GM12892 (cell line): ENCODE results near the gene PIK3R6.
"Not testable (repeated sequence)": the region's sequence is repeated elsewhere in the genome, so short reads cannot be mapped to it uniquely, and the experiment has no call there.

Experiments
- DNase-seq: peaks from one replicate; pipeline ENCODE4 v3.0.0; 2011; ENCODE audit not compliant: insufficient read length
- FAIRE-seq: peaks from 2 replicates; lab custom pipeline; 2011; peaks lifted over from hg19 to GRCh38; lab: Jason Lieb, UNC
- POLR2A ChIP-seq: IDR thresholded peaks from 2 replicates; pipeline ENCODE4 v1.6.1; 2011; ENCODE audit warnings: low read depth, low read length, control low read depth
- POLR2AphosphoS5 ChIP-seq: IDR thresholded peaks from 2 replicates; pipeline ENCODE4 v1.6.1; 2011; ENCODE audit warnings: low read depth, low read length, control low read depth
- TAF1 ChIP-seq: IDR thresholded peaks from 2 replicates; pipeline ENCODE4 v1.6.1; 2011; ENCODE audit warnings: low read depth, mild to moderate bottlenecking, control low read depth, low read length, borderline replicate concordance

Gene PIK3R6

GRCh38 chr17:8825802-8826201 is 41.7 kb downstream of the PIK3R6 start:
- no peak for FAIRE-seq

DNA sequence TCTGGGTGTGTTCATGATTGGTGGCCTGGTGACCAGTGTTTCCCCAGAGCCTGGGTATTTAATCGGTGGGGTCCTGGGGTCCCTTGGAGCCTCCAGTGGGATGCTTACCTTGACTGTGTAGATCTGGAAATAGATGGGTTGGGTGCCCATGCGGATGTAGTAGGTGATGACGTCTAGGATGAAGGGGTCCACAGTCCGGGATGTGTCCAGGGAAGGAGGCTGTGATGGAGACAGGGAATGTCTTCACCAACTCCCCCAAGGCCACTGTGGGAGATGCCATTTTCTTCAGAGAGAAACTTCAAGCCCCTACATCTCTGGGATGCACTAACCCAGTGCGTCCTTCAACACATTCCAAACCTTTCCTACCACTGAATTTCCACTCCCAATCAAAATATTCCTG is 44.2 kb downstream of the PIK3R6 start:
- no peak for FAIRE-seq
- no peak for TF ChIP-seq TAF1
- no peak for TF ChIP-seq POLR2A
- no peak for TF ChIP-seq POLR2AphosphoS5

More at GRCh38 chr17:8825802-8826201, 41.7 kb downstream of the PIK3R6 start:
- DNase-seq: no peak
- no peak for TF ChIP-seq POLR2A
- TF ChIP-seq TAF1: no peak
- no peak for TF ChIP-seq POLR2AphosphoS5

DNA sequence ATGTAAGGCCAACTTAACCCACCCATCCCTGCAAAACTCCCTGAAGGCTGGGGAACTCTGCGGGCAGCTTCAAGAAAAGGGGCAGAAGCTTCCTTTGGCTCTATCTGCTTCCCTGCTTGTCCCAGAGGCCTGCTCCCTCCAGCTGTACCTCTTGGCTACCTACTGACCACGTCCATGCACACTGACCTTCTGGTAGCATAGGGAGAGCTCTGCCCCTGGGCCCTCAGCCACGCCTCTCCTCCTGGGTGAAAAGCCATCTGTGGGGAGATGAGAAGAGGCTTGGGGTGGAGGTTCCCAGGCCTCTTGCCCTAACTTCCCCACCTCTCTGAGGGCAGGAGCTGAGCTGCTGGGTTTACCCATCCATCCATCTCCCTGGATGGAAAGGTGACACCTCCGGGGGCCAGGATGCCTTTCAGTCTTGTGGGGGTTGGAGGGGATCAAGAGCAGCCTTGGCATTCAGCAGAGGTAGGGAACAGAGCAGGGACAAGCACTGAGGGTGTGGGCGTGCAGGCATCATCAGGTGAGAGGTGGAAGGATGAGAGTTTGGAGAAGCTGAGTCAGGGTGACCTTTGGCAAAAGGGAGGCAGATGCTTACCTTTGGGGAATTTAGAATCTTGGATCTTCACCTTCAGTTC is 45.0 kb downstream of the PIK3R6 start:
- FAIRE-seq (peak; percentile 9), DNase-seq (no peak)
- TF ChIP-seq TAF1 (no peak), POLR2A (peak; percentile 11; the same call in 1 of the 2 replicates)

More for the DNA sequence above, 44.2 kb downstream of the PIK3R6 start:
- DNase-seq: no peak

- FAIRE-seq (no peak), DNase-seq (no peak)
- TF ChIP-seq TAF1 (no peak), POLR2A (no peak), POLR2AphosphoS5 (no peak)
Observed at GRCh38 chr17:8821446-8822105, 45.9 kb downstream of the PIK3R6 start.

DNA sequence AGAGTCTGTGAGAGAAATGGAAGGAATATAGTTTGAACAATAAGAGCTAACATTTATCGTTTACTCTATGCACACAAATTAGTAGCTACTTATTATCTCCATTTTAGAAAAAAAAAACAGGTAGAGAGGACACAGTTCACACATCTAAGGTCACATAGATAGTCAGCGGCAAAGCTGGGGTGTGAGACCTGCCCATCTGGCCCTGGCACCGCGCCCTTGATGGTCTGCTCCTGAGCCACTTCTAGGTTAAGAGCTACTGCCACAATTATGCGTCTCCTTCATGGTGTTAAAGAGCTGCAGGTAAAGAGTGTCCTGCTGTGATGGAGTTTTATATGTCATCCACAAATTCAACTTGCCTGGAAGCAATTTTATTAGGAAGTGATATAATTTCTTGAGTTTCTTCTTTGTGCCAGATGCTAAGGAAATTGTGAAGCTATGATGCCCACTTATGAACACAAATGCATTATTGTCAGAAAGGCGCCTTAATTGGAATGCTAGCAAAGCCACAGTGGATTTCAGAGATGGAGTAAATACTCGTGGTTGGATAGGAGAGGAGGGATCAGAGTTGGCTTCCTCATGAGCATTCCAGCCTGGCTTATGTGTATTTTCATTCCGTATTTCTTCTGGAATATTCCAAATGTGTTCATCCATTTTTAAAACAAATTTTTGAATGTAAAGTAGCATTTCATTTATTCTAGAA is 47.0 kb downstream of the PIK3R6 start:
- TF ChIP-seq POLR2AphosphoS5 (no peak; the same call in 1 of the 2 replicates), TAF1 (no peak), POLR2A (0 out of 2 replicates have a peak, but pooled peaks have one; percentile 11)
- no peak for FAIRE-seq
- DNase-seq: no peak

- DNase-seq: no peak
- no peak for TF ChIP-seq TAF1
- peak; percentile 71 for TF ChIP-seq POLR2AphosphoS5
- TF ChIP-seq POLR2A: peak; percentile 54
- no peak for FAIRE-seq
Observed at GRCh38 chr17:8818654-8819330, 48.7 kb downstream of the PIK3R6 start.

DNA sequence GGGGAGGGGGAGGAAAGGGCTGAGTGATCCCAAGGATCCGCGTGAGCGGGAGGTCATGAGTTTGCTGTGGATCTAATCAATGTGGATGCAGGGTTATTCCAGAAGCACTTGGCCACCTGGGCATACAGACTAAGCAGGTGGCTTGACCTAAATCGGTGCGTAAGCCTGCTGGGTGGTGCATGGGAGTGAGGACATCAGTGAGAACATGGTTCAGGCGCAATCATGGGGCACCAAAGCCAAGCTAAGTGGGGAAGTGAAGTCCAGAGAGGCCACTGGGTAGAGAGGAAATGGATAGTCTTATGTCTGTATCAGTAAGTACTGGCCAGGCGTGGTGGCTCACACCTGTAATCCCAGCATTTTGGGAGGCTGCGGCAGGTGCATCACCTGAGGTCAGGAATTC is 49.4 kb downstream of the PIK3R6 start:
- no peak for FAIRE-seq
- TF ChIP-seq TAF1: no peak
- TF ChIP-seq POLR2AphosphoS5: peak; percentile 51; the same call in 1 of the 2 replicates
- TF ChIP-seq POLR2A: peak; percentile 43; the same call in 1 of the 2 replicates

GRCh38 chr17:8806926-8807550 is 60.4 kb downstream of the PIK3R6 start:
- DNase-seq: peak; percentile 67
- TF ChIP-seq POLR2AphosphoS5: peak; percentile 78
- no peak for TF ChIP-seq TAF1
- TF ChIP-seq POLR2A: peak; percentile 58
- peak; percentile 100 for FAIRE-seq

More for the DNA sequence above, 49.4 kb downstream of the PIK3R6 start:
- no peak for DNase-seq

DNA sequence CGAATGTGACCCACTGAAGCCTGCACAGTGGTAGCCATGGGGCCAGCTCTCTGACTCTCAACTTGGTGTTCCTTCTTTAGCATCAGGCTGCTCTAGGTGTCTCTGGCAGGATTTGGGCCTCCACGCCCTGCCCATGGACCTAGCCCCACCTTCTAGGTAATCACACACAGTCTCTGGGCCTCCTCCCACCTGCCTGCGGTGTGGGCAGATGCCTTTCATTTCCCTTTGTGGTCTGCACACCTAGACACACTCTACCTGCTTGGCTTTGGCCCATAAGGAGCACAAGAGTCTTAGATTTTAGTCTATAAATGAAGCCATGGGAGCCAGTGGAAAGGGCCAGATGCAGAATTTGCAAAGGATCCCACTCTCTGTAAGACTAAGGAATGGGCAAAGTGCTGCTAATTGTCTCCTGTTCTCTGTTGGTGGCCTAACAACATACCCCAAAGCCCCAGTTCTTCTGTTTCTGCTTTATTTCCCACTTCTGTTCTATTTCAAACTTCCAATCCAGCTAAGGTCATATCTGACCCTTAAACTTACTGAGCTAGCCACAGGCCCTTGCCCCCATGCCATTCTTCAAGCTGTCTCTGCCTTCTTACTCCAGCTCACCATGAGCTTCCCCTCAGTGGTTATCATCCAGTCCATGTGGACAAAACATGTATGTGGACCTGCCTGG is 61.1 kb downstream of the PIK3R6 start:
- FAIRE-seq (no peak), DNase-seq (no peak)

GRCh38 chr17:8805396-8805795 is 62.1 kb downstream of the PIK3R6 start:
- not testable (repeated sequence) for DNase-seq, FAIRE-seq

More for the DNA sequence above, 61.1 kb downstream of the PIK3R6 start:
- TF ChIP-seq TAF1 (no peak), POLR2A (no peak), POLR2AphosphoS5 (0 out of 2 replicates have a peak, but pooled peaks have one; percentile 18)
